Transverse colon (tissue), 4 donors: ENCODE data around the gene STK35. TPM values are rescaled to one million over a fixed set of nuclear protein-coding genes. Genes with fewer than 3 reads are reported as not detected.
A peak's percentile ranks its signal among the peaks of the same experiment; 100 is the strongest.

Experiments
- DNase-seq: peaks from one replicate; pipeline ENCODE4 v3.0.0-alpha.2; 2019
- H3K27ac ChIP-seq, 4 donors: fragments of 200-600 bp; sonication (generic); 2 replicates each; pipeline ENCODE4 v1.5.1; 2016 to 2018; ENCODE audit warnings: inconsistent platforms in 4 of 4
- H3K27me3 ChIP-seq: fragments of 200-600 bp; sonication (generic); 2 replicates; pipeline ENCODE4 v1.5.1; 2017; ENCODE audit warnings: inconsistent platforms
- H3K36me3 ChIP-seq, 4 donors: fragments of 200-600 bp; sonication (generic); 2 replicates each; pipeline ENCODE4 v1.5.1; 2017 to 2019; ENCODE audit warnings: inconsistent platforms in 4 of 4
- H3K4me1 ChIP-seq, 4 donors: fragments of 200-600 bp; sonication (generic); 2 replicates each; pipeline ENCODE4 v1.5.1; 2017 to 2020; ENCODE audit warnings: inconsistent platforms in 4 of 4
- H3K4me3 ChIP-seq, 4 donors: fragments of 200-600 bp; sonication (generic); 1 replicate in 1 of 4; 2 replicates in 3 of 4; pipeline versions ENCODE4 v1.5.1 to v1.6.1; 2017 to 2019; ENCODE audit warnings: inconsistent platforms in 4 of 4
- H3K9me3 ChIP-seq, 2 donors: fragments of 200-600 bp; sonication (generic); 2 replicates each; pipeline ENCODE4 v1.5.1; 2017 to 2019; ENCODE audit warnings: inconsistent platforms in 2 of 2
- EP300 ChIP-seq: sonication (generic); formaldehyde crosslinking; IDR thresholded peaks from one replicate; pipeline ENCODE4 v1.6.1; 2017; ENCODE audit warnings: antibody characterized with exemption, low read depth
- POLR2A ChIP-seq: fragments of 450-650 bp; IDR thresholded peaks from one replicate; pipeline ENCODE4 v1.6.1; 2016; ENCODE audit warnings: antibody characterized with exemption, mild to moderate bottlenecking, moderate library complexity
- POLR2AphosphoS5 ChIP-seq, 3 donors: sonication (generic); formaldehyde crosslinking; IDR thresholded peaks; one replicate each; pipeline ENCODE4 v1.6.1; 2016; ENCODE audit warnings: antibody characterized with exemption in 3 of 3
- WGBS, 2 donors: methylation state at CpG; one replicate each; pipeline ENCODE4 v1.1.5; 2018; ENCODE audit warnings: low coverage in 1 of 2; 5-methylcytosine and 5-hydroxymethylcytosine counted together
- in situ Hi-C, 4 donors: fragments of 200-750 bp; cut with MboI; loops; one replicate each; pipeline versions ENCODE4 v1.15.0 to v1.15.1; 2017; ENCODE audit warnings: low sequenced_read_pairs in 3 of 4, low pct_ligation_motif_present in 1 of 4, low pct_unique_long_range_greater_than_20kb in 1 of 4
- intact Hi-C: fragments of 100-400 bp; cut with DNase I; formaldehyde crosslinking; loops from one replicate; pipeline ENCODE4 v1.15.1; 2023; ENCODE audit warnings: low total_unique reads
- total RNA-seq, 4 donors: library from RNA; depleted of rRNA; stranded (reverse); fragments of >200 nt; gene quantifications; one replicate each; pipeline ENCODE4 v1.1.0, GENCODE V29; 2016
- TF ChIP-seq, protein P1 (sequence below), 5 experiments: fragments of 200-600 bp in 3 of 5; fragments of 450-650 bp in 2 of 5; sonication (generic) in 3 of 5; IDR thresholded peaks; 1 replicate in 2 of 5; 2 replicates in 3 of 5; pipeline ENCODE4 v1.5.1; 2016 to 2017; ENCODE audit warnings: antibody characterized with exemption in 5 of 5, inconsistent platforms in 3 of 5, mild to moderate bottlenecking in 2 of 5, moderate library complexity in 1 of 5

The STK35 gene
- total RNA-seq, 4 donors from 2014 or later: 19.9 to 27.9 (median 23.9) TPM

DNA sequence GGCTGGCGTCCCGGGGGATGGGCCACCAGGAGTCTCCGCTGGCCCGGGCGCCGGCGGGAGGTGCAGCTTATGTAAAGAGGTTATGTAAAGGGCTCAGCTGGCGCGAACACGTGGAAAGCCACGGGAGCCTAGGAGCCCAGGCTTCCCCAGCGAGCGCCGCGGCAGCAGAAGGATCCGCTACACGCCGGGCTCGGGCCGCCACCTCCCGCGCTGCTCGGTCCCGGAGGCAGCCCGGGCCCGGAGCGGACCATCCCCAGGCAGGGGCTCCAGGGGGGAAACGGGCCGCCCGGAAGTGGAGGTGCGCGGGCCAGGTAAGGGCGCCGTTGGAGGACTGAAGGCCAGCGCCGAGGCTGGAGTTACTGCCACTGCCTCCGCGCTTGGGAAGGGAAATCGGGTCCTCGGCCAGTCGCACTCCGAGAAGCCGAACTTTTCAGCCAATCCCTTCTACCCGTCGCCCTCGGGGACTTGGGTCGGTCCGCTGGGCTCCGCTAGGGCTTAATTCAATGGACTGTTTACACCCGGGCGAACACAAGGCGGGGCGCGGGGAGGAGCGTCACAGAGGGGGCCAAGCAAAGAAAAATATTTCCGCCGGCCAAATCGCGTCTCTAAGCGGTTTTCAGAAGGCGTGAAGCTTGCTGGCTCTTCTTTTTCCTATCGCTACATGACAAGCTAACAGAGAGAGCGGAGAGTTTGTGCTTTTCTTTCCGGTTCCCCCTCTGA lies 398 bp downstream of the STK35 start:
- no peaks in the 10 kb centered on the region for H3K9me3 ChIP-seq
- TF ChIP-seq POLR2AphosphoS5 (IDR thresholded peaks at IDR 0.05) (peak in 2 of 3 donors; percentile 28 to 38), EP300 (no peak), POLR2A (no peak)
- TF ChIP-seq, protein P1, sequence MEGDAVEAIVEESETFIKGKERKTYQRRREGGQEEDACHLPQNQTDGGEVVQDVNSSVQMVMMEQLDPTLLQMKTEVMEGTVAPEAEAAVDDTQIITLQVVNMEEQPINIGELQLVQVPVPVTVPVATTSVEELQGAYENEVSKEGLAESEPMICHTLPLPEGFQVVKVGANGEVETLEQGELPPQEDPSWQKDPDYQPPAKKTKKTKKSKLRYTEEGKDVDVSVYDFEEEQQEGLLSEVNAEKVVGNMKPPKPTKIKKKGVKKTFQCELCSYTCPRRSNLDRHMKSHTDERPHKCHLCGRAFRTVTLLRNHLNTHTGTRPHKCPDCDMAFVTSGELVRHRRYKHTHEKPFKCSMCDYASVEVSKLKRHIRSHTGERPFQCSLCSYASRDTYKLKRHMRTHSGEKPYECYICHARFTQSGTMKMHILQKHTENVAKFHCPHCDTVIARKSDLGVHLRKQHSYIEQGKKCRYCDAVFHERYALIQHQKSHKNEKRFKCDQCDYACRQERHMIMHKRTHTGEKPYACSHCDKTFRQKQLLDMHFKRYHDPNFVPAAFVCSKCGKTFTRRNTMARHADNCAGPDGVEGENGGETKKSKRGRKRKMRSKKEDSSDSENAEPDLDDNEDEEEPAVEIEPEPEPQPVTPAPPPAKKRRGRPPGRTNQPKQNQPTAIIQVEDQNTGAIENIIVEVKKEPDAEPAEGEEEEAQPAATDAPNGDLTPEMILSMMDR (IDR thresholded peaks at IDR 0.05): peak in 3 of 5 experiments; percentile 9 to 55 (median 51)
- intact Hi-C loops (loop anchor here (5.0 kb wide), 1 partner anchor 205 kb away; the partner anchor contains the start of gene SIRPA), in situ Hi-C loops (no loop called here)
- DNase-seq: peak; percentile 91
- peaks cover 16 to 33% (median 21%) of the 10 kb centered on the region in 4 donors for H3K4me1 ChIP-seq
- H3K36me3 ChIP-seq: no peaks in the 10 kb centered on the region
- no peaks in the 10 kb centered on the region for H3K27me3 ChIP-seq
- peak overlapping the region; percentile 95 to 98 (median 97) for H3K27ac ChIP-seq
- WGBS, 2 donors: 0% methylated on average over 39 of the region's 64 CpGs; no CpG with 5 or more reads in 1 of the 2 donors
- peak overlapping the region; percentile 45 to 89 (median 69) for H3K4me3 ChIP-seq

DNA sequence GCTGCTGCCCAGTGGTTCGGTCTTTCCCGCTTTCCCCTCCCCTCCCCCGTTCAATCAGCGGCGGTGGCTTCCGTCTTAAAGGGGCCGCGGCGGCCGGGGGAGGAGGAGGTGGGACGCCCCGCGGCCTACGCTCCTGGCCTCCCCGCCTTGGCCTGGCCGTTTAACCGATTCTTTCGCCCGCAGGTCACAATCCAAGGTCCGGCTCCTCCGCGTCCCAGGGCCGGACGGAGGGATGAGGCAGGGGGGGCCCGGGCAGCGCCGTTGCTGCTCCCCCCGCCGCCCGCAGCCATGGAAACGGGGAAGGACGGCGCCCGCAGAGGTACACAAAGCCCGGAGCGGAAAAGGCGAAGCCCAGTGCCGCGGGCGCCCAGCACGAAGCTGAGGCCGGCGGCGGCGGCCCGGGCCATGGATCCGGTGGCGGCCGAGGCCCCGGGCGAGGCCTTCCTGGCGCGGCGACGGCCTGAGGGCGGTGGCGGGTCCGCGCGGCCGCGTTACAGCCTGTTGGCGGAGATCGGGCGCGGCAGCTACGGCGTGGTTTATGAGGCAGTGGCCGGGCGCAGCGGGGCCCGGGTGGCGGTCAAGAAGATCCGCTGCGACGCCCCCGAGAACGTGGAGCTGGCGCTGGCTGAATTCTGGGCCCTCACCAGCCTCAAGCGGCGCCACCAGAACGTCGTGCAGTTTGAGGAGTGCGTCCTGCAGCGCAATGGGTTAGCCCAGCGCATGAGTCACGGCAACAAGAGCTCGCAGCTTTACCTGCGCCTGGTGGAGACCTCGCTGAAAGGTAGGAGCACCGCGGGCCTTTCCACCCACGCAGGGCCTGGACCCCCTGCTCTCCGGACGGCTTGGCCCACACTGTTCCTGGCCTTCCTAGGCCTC lies 1.2 kb downstream of the STK35 start:
- peak overlapping the region; percentile 95 to 98 (median 97) for H3K27ac ChIP-seq
- in situ Hi-C loops (no loop called here), intact Hi-C loops (loop anchor here (5.0 kb wide), 1 partner anchor 206 kb away; the partner anchor contains the start of gene SIRPA)
- H3K4me1 ChIP-seq: peaks cover 16 to 39% (median 21%) of the 10 kb centered on the region in 4 donors
- peak; percentile 87 for DNase-seq
- H3K4me3 ChIP-seq: peak overlapping the region; percentile 45 to 89 (median 69)
- WGBS, 2 donors: 0% methylated on average over 2 to 74 of the region's 95 CpGs
- TF ChIP-seq EP300: no peak
- TF ChIP-seq POLR2A: peak; percentile 91
- TF ChIP-seq POLR2AphosphoS5 (IDR thresholded peaks at IDR 0.05): peak; percentile 79 to 94 (median 91)
- TF ChIP-seq, protein P1 (IDR thresholded peaks at IDR 0.05): peak in 2 of 5 experiments; percentile 5 to 29
- H3K36me3 ChIP-seq: no peaks in the 10 kb centered on the region
- H3K27me3 ChIP-seq: no peaks in the 10 kb centered on the region
- no peaks in the 10 kb centered on the region for H3K9me3 ChIP-seq

DNA sequence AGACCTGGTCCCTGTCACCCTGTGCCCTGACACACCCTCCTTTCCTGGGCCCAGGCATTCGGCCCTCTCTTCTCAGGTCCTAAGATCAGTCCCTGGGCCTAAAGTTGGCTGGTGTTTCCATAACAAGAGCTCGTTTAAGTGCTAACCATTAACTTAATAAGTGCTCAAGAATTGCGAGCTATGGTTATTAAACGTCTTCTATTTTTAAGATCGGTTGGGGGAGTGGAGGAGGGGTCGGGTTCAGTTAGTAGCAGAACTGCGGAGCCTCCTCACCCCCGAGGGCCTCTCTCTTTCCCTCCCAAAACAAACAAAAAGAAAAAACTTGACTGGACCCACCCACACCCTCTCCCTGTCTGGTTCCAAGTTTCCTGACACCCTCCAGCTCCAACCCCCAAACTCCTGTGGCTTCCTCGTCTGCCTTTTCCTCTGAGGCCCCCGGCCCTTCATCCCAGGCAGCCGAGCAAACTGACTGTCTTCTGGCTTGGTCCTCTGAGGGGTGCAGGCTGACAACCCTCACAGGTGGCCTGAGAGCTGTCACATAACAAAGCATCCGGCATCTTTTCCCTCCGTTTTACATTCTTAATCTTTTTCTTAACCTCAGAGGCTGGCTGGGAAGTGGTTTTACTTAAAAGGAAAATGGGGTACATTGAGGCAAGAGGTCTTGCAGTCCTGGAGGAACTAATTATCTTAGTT lies 2.0 kb downstream of the STK35 start:
- in situ Hi-C loops: no loop called here
- WGBS, 2 donors: 0 to 2% methylated on average over 6 to 13 of the region's 13 CpGs

More for the DNA sequence above, 2.0 kb downstream of the STK35 start:
- peak overlapping the region; percentile 95 to 98 (median 97) for H3K27ac ChIP-seq
- peaks cover 19 to 47% (median 22%) of the 10 kb centered on the region in 4 donors for H3K4me1 ChIP-seq
- H3K4me3 ChIP-seq: peak overlapping the region; percentile 45 to 89 (median 69)
- no peak for DNase-seq
- TF ChIP-seq POLR2A (no peak), POLR2AphosphoS5 (IDR thresholded peaks at IDR 0.05) (no peak), EP300 (no peak)
- TF ChIP-seq, protein P1 (IDR thresholded peaks at IDR 0.05): no peak
- H3K27me3 ChIP-seq: no peaks in the 10 kb centered on the region
- no peaks in the 10 kb centered on the region for H3K36me3 ChIP-seq
- no peaks in the 10 kb centered on the region for H3K9me3 ChIP-seq
- intact Hi-C loops: loop anchor here (5.0 kb wide), 1 partner anchor 206 kb away; the partner anchor contains the start of gene SIRPA
